K562 (cell line): ENCODE results near the gene CHAC1. TPM values are rescaled to one million over a fixed set of nuclear protein-coding genes. Genes with fewer than 3 reads are reported as not detected.

Source experiments
- ATF3 ChIP-seq, 2 experiments: fragments of 450-650 bp in 1 of 2; sonication (generic) in 1 of 2; formaldehyde crosslinking in 1 of 2; IDR thresholded peaks in 1 of 2; conservative IDR thresholded peaks in 1 of 2; 2 replicates each; pipeline versions ENCODE4 v1.6.1 to v1.8.1; 2016 to 2023; ENCODE audit warnings: mild to moderate bottlenecking in 2 of 2, moderate library complexity in 2 of 2, inconsistent platforms in 1 of 2, missing genetic modification reagents in 1 of 2
- CAMTA2 ChIP-seq: fragments of 250-450 bp; sonication (Bioruptor Pico); conservative IDR thresholded peaks from 2 replicates; pipeline ENCODE4 v1.5.1; 2022
- CXXC5 ChIP-seq: fragments of 250-450 bp; sonication (Bioruptor Pico); IDR thresholded peaks from 2 replicates; pipeline ENCODE4 v1.8.0; 2022; ENCODE audit warnings: inconsistent platforms, mild to moderate bottlenecking, moderate library complexity
- GTF2B ChIP-seq: IDR thresholded peaks from 2 replicates; pipeline ENCODE4 v1.6.1; 2011; ENCODE audit not compliant: insufficient read length; ENCODE audit errors: extremely low read depth
- KLF10 ChIP-seq: fragments of 250-450 bp; sonication (Bioruptor Pico); IDR thresholded peaks from 2 replicates; pipeline ENCODE4 v1.6.1; 2021; ENCODE audit warnings: matching md5 sums
- MAZ ChIP-seq, 2 experiments: fragments of 450-650 bp in 1 of 2; sonication (generic) in 1 of 2; formaldehyde crosslinking; IDR thresholded peaks in 1 of 2; conservative IDR thresholded peaks in 1 of 2; 2 replicates each; pipeline versions ENCODE4 v1.4.0 to v1.5.0; 2020; ENCODE audit warnings: mild to moderate bottlenecking in 1 of 2, missing genetic modification reagents in 1 of 2
- MEF2A ChIP-seq: IDR thresholded peaks from 2 replicates; pipeline ENCODE4 v1.6.1; 2011; ENCODE audit warnings: low read depth, mild to moderate bottlenecking, low read length, moderate library complexity; ENCODE audit not compliant: control insufficient read depth
- MLX ChIP-seq, 2 experiments: fragments of 450-650 bp in 1 of 2; sonication (generic) in 1 of 2; formaldehyde crosslinking; conservative IDR thresholded peaks; 2 replicates each; pipeline versions ENCODE4 v1.4.0 to v1.8.1; 2020 to 2022; ENCODE audit warnings: mild to moderate bottlenecking in 1 of 2, missing genetic modification reagents in 1 of 2
- MTF1 ChIP-seq: fragments of 250-450 bp; sonication (Bioruptor Pico); IDR thresholded peaks from 2 replicates; pipeline ENCODE4 v1.9.0; 2021; ENCODE audit warnings: moderate library complexity, mild to moderate bottlenecking, inconsistent platforms, borderline replicate concordance
- NFYB ChIP-seq: IDR thresholded peaks from 2 replicates; pipeline ENCODE4 v1.6.1; 2011; ENCODE audit warnings: mild to moderate bottlenecking, moderate library complexity; ENCODE audit not compliant: insufficient read length; ENCODE audit errors: extremely low read depth
- PML ChIP-seq: IDR thresholded peaks from 2 replicates; pipeline ENCODE4 v1.6.1; 2012; ENCODE audit warnings: low read length, inconsistent platforms
- POLR2G ChIP-seq: fragments of 200-400 bp; formaldehyde crosslinking; IDR thresholded peaks from 2 replicates; pipeline ENCODE4 v1.6.1; 2017; ENCODE audit warnings: low read depth, mild to moderate bottlenecking, antibody characterized with exemption, low read length, moderate library complexity
- SAFB2 ChIP-seq: fragments of 200-400 bp; formaldehyde crosslinking; IDR thresholded peaks from 2 replicates; pipeline ENCODE4 v1.6.1; 2018; ENCODE audit warnings: borderline replicate concordance, low read length, low read depth, moderate library complexity; ENCODE audit not compliant: severe bottlenecking
- TAF7 ChIP-seq: fragments of 450-650 bp; IDR thresholded peaks from 2 replicates; pipeline ENCODE4 v1.6.1; 2016; ENCODE audit warnings: missing genetic modification characterization, missing compliant biosample characterization
- TEAD1 ChIP-seq, 2 experiments: fragments of 450-650 bp in 1 of 2; sonication (generic) in 1 of 2; formaldehyde crosslinking; IDR thresholded peaks; 2 replicates each; pipeline versions ENCODE4 v1.4.0 to v1.8.0; 2020 to 2022; ENCODE audit warnings: mild to moderate bottlenecking in 2 of 2, missing genetic modification reagents in 1 of 2
- TOE1 ChIP-seq, 2 experiments: fragments of 450-650 bp in 1 of 2; sonication (generic) in 1 of 2; formaldehyde crosslinking in 1 of 2; IDR thresholded peaks; 2 replicates each; pipeline versions ENCODE4 v1.7.1 to v1.8.0; 2016 to 2022; ENCODE audit warnings: borderline replicate concordance in 2 of 2, mild to moderate bottlenecking in 2 of 2, antibody characterized with exemption in 1 of 2, inconsistent platforms in 1 of 2, low read depth in 1 of 2, missing genetic modification reagents in 1 of 2, moderate library complexity in 1 of 2
- TRIM25 ChIP-seq: fragments of 450-650 bp; IDR thresholded peaks from 2 replicates; pipeline ENCODE4 v1.7.0; 2016; ENCODE audit warnings: borderline replicate concordance
- ZNF134 ChIP-seq: fragments of 250-450 bp; sonication (Bioruptor Pico); conservative IDR thresholded peaks from 2 replicates; pipeline ENCODE4 v1.4.0; 2020
- ZNF655 ChIP-seq: fragments of 250-450 bp; sonication (Bioruptor Pico); IDR thresholded peaks from 2 replicates; pipeline ENCODE4 v1.5.0; 2021
- ZNF830 ChIP-seq: fragments of 250-450 bp; sonication (Bioruptor Pico); IDR thresholded peaks from 2 replicates; pipeline ENCODE4 v1.5.0; 2021; ENCODE audit warnings: mild to moderate bottlenecking
- polyA plus RNA-seq, 8 experiments: library from polyadenylated mRNA; depleted of rRNA in 4 of 8; stranded (reverse) in 5 of 8; unstranded in 3 of 8; fragments of >200 nt; fragmentation: Nextera tagmentation in 2 of 8; fragmentation: Illumina TruSeq in 1 of 8; extraction: Ambion mirVana in 2 of 8; extraction: Trizol in 1 of 8; gene quantifications; 2 replicates each; pipeline versions ENCODE4 v1.2.1 to v1.2.3, GENCODE V29; 2011 to 2014; ENCODE audit warnings: inconsistent platforms in 1 of 8, missing spikeins in 1 of 8
- total RNA-seq, 7 experiments: library from RNA; depleted of rRNA in 6 of 7; stranded (reverse); fragments of >200 nt in 6 of 7; fragmentation: Illumina TruSeq in 2 of 7; extraction: Trizol in 2 of 7; gene quantifications; 2 replicates each; pipeline versions ENCODE4 v1.2.1 to v1.2.3, GENCODE V29; 2011 to 2021; ENCODE audit warnings: low replicate concordance in 1 of 7

CHAC1 gene
- total and polyA plus RNA-seq, 9 of the 15 experiments (the other 6 are each of a cell fraction or from before 2014, with no cell fraction given): 0.47 to 39.0 (median 7.5) TPM

GRCh38 chr15:40906091-40906990 lies 46.9 kb upstream of the CHAC1 start (continued):
- TF ChIP-seq ZNF134 (CRISPR knock-in tag) (no peak), ZNF830 (CRISPR knock-in tag) (no peak), TRIM25 (no peak), KLF10 (CRISPR knock-in tag) (no peak), TAF7 (tag) (no peak), MEF2A (no peak), POLR2G (peak; percentile 72), TOE1 (IDR thresholded peaks at IDR 0.05; ENCODE audit: borderline replicate concordance) (no peak), TOE1 (CRISPR knock-in tag; IDR thresholded peaks at IDR 0.05; ENCODE audit: borderline replicate concordance, low read depth) (no peak), MAZ (CRISPR knock-in tag; conservative IDR thresholded peaks at IDR 0.05 in 1 of 2, IDR thresholded peaks at IDR 0.05 in 1 of 2) (peak; percentile 56 to 97; a peak in 2 of 4 replicates), GTF2B (no peak), MLX (CRISPR knock-in tag; conservative IDR thresholded peaks at IDR 0.05) (no peak), CAMTA2 (no peak), TEAD1 (CRISPR knock-in tag; IDR thresholded peaks at IDR 0.05) (no peak), PML (no peak), CXXC5 (CRISPR knock-in tag) (peak; percentile 44), NFYB (no peak), ZNF655 (no peak), MTF1 (CRISPR knock-in tag) (no peak), ATF3 (IDR thresholded peaks at IDR 0.05) (no peak), ATF3 (CRISPR knock-in tag; conservative IDR thresholded peaks at IDR 0.05) (no peak), SAFB2 (no peak)
